ENCODE results near the gene CIAPIN1.
"Not testable (repeated sequence)": the region's sequence is repeated elsewhere in the genome, so short reads cannot be mapped to it uniquely, and the experiment has no call there.

Gene CIAPIN1

GRCh38 chr16:57403965-57404817, 43.0 kb downstream of the CIAPIN1 start, which contains the start of gene CCL17:
TSS of gene CCL17 (plus strand) at chr16:57404767. CDS start at chr16:57413933, 9,166 bp downstream.
- DNase-seq, result no peak

DNA sequence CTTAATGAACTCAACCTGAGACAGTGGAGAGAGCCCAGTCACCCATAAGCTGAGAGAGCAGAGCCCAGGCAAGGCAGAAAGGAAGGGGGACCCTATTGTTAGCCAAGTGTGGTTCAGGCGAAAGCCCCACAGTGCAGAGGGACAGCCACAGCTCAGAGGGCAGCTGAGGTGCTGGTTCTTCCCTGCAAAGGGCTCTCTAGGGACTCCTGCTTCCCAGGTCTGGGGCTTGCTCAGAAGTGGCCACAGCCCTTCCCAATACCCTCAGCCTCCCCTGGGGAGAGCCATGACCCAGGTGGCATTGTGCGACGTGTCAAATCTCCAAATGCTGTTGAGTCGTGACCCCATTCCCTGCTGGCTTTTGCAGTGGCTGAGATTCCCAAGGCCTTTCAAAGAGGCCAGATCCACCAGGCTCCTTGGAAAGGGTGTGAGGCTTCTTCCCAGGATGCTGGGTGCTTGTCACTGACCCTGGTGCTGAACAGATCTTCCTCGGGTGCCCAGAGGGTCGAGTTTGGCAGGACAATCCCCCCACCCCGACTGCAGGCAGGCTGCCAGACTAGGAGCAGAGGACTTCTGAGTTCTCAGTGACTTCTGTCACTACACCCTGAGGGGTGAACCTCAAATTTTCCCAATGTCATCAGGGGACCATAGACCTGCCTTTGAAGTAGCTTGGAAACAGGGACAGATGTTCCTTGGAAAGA, 45.1 kb downstream of the CIAPIN1 start:
- DNase-seq, result no peak

- DNase-seq, result not testable (repeated sequence)
Observed at GRCh38 chr16:57397493-57397892, 49.7 kb downstream of the CIAPIN1 start.

- no peak for DNase-seq
Observed at GRCh38 chr16:57396786-57397185, 50.4 kb downstream of the CIAPIN1 start.

DNA sequence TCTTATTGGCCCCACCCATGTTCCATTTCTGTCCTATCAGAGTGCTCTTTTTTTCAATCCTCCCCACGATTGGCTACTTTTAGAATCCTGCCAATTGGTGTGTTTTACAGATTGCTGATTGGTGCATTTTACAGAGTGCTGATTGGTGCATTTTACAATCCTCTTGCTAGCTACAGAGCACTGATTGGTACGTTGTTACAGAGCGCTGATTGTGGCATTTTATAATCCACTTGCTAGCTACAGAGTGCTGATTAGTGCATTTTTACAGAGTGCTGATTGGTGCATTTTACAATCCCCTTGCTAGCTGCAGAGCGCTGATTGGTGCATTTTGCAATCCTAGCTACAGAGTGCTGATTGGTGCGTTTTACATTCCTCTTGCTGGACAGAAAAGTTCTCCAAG, 52.2 kb downstream of the CIAPIN1 start:
- no peak for DNase-seq

DNA sequence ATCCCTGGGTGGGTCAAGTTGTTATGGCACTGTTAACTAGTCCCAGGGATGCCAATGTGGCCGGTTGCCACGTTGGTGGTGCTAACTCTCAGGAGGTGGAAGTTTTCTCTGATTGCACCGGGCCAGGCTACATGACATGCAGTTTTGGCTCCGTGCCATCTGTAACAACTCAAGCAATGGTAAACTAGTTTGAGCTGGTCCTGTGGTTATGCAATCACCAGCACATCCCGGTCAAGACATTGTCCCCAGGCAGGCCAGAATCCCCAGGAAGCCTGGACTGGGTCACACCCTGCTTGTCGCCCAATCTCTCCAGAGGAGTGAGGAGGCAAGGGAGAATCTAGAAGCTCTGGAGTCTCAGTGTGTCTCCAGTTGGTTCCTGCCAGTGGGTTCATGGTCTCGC, 52.7 kb downstream of the CIAPIN1 start:
- no peak for DNase-seq

DNA sequence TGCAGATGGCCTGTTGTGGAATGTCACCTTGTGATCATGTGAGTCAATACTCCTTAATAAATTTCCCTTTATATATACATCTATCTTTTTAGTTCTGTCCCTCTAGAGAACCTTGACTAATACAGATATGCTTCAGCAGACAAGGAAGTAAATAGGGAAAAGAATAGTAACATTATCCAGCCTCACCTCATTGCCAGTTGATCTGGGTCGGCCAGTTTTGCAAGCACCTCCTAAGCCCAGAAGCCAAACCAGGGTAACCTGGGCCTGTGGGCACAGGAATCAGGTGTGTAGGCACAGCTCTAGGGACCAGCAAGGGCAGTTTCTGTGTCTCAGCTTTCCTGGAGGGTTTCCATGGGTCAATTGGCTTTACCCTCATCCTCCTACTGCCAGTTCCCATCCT, 54.5 kb downstream of the CIAPIN1 start:
- no peak for DNase-seq

DNA sequence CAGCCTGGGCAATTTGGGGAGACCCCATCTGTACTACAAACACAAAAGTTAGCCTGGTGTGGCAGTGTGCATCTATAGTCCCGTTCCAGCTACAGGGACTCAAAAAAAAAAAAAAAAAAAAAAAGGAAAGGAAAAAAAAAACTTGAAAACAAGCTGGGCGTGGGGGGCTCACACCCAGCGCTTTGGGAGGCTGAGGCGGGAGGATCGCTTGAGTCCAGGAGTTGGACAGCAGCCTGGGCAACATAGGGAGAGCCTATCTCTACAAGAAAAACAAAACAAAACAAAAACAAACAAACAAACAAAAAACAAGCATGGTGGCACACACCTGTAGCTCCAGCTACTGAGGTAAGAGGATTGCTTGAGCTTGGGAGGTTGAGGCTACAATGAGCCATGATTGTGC, 55.5 kb downstream of the CIAPIN1 start:
- no peak for DNase-seq

DNA sequence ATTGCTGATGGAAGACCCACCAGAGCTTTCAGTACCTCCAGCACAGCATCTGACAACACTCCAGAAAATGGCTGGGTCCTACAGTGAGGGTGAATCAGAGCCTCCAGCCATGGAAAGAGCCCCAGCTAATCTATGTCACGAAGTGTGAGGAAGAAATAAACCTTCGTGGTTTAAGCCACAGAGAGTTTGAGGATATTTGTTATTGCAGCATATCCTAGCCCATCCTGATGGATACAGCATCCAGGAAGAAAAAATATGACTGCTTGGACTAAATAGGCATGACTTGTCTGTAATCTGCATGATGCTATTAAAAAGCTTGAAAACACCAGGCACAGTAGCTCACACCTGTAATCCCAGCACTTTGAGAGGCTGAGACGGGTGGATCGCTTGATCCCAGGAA, 55.9 kb downstream of the CIAPIN1 start:
- DNase-seq, result no peak

DNA sequence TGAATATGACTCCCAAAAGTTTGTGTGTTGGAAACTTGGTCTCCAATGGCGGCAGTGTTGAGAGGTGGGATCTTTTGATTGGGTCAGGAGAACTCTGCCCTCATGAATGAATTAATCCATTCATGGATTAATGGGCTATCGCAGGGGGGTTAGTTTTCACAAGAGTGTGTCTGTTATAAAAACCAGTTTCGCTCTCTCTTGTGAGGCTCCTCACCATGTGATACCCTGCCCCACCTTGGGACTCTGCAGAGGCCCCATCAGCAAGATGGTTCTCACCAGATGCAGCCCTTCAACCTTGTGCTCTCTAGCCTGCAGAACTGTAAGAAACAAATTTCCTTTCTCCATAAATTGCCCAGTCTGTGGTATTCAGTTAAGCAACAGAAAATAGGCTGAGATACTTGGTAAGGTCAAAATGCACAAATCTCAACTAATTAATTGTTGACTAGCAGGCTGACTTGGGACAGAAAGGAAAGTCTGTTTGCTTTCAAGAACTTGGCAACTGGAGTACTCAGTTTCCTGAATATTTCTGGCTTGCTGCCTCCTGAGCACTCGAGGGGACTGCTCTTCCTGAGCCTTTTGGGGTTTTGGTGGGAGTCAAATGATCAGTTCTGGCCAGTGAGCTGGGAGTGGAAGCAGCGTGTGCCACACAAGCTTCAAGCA, 56.4 kb downstream of the CIAPIN1 start:
- DNase-seq, result no peak

- DNase-seq, result no peak
Observed at GRCh38 chr16:57389087-57389468, 58.1 kb downstream of the CIAPIN1 start.

DNA sequence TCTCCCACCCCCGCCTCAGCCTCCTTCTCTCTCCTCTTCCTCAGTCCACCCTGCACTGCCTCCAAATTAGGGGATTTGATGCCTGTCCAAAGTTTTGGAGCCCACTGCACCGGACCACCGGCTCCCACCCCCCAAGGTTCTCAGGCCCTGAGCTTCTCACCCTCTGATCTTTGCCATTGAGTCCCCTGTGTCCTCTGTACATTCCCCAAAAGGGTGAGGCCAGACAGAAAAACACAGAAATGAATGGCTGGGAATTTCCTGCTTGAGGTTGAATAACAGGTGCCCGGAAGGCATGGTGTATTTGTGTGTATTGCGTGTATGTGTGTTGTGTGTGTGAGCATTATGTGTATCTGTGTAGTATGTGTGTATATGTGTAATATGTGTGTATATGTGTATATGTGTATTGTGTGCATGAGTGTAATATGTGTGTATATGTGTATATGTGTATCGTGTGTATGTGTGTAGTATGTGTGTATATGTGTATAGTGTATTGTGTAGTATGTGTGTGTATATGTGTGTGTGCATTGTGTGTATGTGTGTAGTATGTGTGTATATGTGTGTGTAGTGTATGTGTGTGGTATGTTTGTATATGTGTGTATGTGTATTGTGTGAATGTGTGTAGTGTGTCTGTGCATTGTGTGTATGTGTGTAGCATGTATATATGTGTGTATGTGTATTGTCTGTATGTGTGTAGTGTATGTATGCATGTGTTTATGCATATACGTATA, 58.7 kb downstream of the CIAPIN1 start:
- DNase-seq, result no peak

GRCh38 chr16:57387598-57388354, 59.4 kb downstream of the CIAPIN1 start:
- DNase-seq, result no peak

GRCh38 chr16:57386381-57386951, 60.7 kb downstream of the CIAPIN1 start:
- no peak for DNase-seq

DNA sequence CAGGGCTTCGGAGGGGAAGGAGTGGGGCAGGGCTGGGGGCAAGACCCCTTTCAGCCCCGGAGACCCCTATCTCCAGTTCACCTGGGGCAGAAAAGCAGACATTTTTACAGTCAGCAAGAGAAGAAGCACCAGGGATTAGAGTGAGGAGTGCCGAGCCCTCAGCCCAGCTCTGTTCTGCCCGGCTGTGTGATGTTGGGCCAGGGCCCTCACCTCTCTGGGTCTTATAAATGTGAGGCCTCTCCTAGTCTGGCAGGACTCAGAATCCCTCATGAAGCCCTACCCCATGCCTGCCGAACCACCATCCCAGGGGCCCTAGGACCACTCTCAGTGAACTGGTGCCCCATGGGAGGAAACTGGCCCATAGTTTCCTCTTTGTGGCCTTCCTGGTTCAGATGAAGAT, 62.1 kb downstream of the CIAPIN1 start:
- no peak for DNase-seq

GRCh38 chr16:57384248-57385070, 62.7 kb downstream of the CIAPIN1 start:
- no peak for DNase-seq

GRCh38 chr16:57383276-57384247, 63.6 kb downstream of the CIAPIN1 start:
- no peak for DNase-seq

GRCh38 chr16:57382535-57383275, 64.5 kb downstream of the CIAPIN1 start:
- DNase-seq, result no peak

All from activated CD8-positive, alpha-beta memory T cell treated with anti-CD3 and anti-CD28 coated beads for 24 hours (primary cell).